ENCODE results near the gene DRD2.

The DRD2 gene

DNA sequence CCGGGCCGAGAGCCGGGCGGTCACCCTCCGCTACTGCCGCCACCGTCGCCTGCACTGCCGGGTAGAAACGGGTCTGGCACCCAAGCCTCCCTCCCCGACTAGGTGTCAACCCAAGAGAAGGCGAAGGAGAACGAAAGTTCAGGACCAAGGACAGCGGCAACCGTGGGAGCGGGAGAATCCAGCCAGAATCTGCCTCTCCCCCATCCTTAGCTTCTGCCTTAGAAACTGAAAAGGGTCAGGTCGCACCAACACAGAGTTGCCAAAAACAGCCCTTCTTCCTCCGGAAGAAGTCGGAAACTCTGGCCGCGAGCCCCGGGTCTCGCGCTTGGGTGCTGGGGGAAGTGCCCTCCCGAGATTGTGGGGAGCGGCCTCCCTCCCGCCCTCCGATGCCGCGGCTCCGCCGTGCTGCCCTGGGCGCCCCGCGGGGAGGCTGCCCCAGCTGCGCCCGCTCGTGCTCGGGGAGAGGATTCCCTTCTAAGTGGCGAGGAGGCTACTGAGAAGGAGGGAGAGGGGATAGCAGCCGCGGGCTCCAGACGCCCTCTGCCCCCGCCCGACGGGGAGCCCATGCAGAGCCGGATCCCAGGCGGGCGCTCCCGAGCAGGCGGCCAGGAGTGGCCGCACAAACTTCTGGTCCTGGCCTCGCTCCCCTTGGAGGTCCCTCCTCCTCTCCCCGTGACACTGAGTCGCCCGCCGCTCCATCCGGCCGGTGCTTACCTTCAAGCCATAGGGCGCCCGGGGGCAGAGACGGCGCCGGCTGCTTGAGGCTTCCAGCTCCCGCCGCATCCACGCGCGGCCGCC lies 637 bp downstream of the DRD2 start (continued):
- TF ChIP-seq ZNF341 (tag by site-specific recombination; IDR thresholded peaks at IDR 0.05; ENCODE audit: low read depth) (peak; percentile 67), ZNF335 (tag by site-specific recombination; conservative IDR thresholded peaks at IDR 0.05) (peak; percentile 99), ZNF19 (tag by site-specific recombination; IDR thresholded peaks at IDR 0.05; ENCODE audit: low read depth) (no peak), ZNF670 (tag by site-specific recombination; IDR thresholded peaks at IDR 0.05; ENCODE audit: low read depth) (no peak), ZNF155 (tag by site-specific recombination; IDR thresholded peaks at IDR 0.05) (no peak), KLF9 (tag by site-specific recombination; IDR thresholded peaks at IDR 0.05; ENCODE audit: low read depth) (no peak), KLF1 (tag by site-specific recombination; IDR thresholded peaks at IDR 0.05) (no peak), KLF10 (tag by site-specific recombination; IDR thresholded peaks at IDR 0.05) (no peak), ZNF211 (tag by site-specific recombination; IDR thresholded peaks at IDR 0.05; ENCODE audit: low read depth) (no peak), ZNF140 (tag by site-specific recombination; IDR thresholded peaks at IDR 0.05) (no peak), EGR2 (tag by site-specific recombination; IDR thresholded peaks at IDR 0.05; ENCODE audit: low read depth) (no peak), ZNF624 (tag by site-specific recombination; IDR thresholded peaks at IDR 0.05) (no peak), ZNF157 (tag by site-specific recombination; IDR thresholded peaks at IDR 0.05) (no peak), YY1 (tag by site-specific recombination; IDR thresholded peaks at IDR 0.05) (no peak), ZNF394 (tag by site-specific recombination; IDR thresholded peaks at IDR 0.05; ENCODE audit: borderline replicate concordance) (0 out of 2 replicates have a peak, but pooled peaks have one; percentile 17), ZNF571 (tag by site-specific recombination; IDR thresholded peaks at IDR 0.05) (no peak), ZNF133 (tag by site-specific recombination; IDR thresholded peaks at IDR 0.05) (no peak), TRIM28 (IDR thresholded peaks at IDR 0.05; ENCODE audit: borderline replicate concordance, low read length) (peak; percentile 64; the same call in 1 of the 2 replicates), GLIS1 (tag by site-specific recombination; IDR thresholded peaks at IDR 0.05) (peak; percentile 35; the same call in 1 of the 2 replicates), ZBTB7A (tag by site-specific recombination; IDR thresholded peaks at IDR 0.05; ENCODE audit: low read depth) (no peak), ZNF248 (tag by site-specific recombination; IDR thresholded peaks at IDR 0.05) (no peak)
- TF ChIP-seq, protein P1, sequence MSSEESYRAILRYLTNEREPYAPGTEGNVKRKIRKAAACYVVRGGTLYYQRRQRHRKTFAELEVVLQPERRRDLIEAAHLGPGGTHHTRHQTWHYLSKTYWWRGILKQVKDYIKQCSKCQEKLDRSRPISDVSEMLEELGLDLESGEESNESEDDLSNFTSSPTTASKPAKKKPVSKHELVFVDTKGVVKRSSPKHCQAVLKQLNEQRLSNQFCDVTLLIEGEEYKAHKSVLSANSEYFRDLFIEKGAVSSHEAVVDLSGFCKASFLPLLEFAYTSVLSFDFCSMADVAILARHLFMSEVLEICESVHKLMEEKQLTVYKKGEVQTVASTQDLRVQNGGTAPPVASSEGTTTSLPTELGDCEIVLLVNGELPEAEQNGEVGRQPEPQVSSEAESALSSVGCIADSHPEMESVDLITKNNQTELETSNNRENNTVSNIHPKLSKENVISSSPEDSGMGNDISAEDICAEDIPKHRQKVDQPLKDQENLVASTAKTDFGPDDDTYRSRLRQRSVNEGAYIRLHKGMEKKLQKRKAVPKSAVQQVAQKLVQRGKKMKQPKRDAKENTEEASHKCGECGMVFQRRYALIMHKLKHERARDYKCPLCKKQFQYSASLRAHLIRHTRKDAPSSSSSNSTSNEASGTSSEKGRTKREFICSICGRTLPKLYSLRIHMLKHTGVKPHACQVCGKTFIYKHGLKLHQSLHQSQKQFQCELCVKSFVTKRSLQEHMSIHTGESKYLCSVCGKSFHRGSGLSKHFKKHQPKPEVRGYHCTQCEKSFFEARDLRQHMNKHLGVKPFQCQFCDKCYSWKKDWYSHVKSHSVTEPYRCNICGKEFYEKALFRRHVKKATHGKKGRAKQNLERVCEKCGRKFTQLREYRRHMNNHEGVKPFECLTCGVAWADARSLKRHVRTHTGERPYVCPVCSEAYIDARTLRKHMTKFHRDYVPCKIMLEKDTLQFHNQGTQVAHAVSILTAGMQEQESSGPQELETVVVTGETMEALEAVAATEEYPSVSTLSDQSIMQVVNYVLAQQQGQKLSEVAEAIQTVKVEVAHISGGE (tag by site-specific recombination; conservative IDR thresholded peaks at IDR 0.05; ENCODE audit: low read depth): no peak; the same call in 1 of the 2 replicates
- TF ChIP-seq, protein P2, sequence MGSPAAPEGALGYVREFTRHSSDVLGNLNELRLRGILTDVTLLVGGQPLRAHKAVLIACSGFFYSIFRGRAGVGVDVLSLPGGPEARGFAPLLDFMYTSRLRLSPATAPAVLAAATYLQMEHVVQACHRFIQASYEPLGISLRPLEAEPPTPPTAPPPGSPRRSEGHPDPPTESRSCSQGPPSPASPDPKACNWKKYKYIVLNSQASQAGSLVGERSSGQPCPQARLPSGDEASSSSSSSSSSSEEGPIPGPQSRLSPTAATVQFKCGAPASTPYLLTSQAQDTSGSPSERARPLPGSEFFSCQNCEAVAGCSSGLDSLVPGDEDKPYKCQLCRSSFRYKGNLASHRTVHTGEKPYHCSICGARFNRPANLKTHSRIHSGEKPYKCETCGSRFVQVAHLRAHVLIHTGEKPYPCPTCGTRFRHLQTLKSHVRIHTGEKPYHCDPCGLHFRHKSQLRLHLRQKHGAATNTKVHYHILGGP (tag by site-specific recombination; IDR thresholded peaks at IDR 0.05): no peak
- TF ChIP-seq, protein P3, sequence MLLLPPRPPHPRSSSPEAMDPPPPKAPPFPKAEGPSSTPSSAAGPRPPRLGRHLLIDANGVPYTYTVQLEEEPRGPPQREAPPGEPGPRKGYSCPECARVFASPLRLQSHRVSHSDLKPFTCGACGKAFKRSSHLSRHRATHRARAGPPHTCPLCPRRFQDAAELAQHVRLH (tag by site-specific recombination; IDR thresholded peaks at IDR 0.05): no peak
- TF ChIP-seq, protein P4, sequence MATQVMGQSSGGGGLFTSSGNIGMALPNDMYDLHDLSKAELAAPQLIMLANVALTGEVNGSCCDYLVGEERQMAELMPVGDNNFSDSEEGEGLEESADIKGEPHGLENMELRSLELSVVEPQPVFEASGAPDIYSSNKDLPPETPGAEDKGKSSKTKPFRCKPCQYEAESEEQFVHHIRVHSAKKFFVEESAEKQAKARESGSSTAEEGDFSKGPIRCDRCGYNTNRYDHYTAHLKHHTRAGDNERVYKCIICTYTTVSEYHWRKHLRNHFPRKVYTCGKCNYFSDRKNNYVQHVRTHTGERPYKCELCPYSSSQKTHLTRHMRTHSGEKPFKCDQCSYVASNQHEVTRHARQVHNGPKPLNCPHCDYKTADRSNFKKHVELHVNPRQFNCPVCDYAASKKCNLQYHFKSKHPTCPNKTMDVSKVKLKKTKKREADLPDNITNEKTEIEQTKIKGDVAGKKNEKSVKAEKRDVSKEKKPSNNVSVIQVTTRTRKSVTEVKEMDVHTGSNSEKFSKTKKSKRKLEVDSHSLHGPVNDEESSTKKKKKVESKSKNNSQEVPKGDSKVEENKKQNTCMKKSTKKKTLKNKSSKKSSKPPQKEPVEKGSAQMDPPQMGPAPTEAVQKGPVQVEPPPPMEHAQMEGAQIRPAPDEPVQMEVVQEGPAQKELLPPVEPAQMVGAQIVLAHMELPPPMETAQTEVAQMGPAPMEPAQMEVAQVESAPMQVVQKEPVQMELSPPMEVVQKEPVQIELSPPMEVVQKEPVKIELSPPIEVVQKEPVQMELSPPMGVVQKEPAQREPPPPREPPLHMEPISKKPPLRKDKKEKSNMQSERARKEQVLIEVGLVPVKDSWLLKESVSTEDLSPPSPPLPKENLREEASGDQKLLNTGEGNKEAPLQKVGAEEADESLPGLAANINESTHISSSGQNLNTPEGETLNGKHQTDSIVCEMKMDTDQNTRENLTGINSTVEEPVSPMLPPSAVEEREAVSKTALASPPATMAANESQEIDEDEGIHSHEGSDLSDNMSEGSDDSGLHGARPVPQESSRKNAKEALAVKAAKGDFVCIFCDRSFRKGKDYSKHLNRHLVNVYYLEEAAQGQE (tag by site-specific recombination; IDR thresholded peaks at IDR 0.05): peak; percentile 98
- TF ChIP-seq, protein P5, sequence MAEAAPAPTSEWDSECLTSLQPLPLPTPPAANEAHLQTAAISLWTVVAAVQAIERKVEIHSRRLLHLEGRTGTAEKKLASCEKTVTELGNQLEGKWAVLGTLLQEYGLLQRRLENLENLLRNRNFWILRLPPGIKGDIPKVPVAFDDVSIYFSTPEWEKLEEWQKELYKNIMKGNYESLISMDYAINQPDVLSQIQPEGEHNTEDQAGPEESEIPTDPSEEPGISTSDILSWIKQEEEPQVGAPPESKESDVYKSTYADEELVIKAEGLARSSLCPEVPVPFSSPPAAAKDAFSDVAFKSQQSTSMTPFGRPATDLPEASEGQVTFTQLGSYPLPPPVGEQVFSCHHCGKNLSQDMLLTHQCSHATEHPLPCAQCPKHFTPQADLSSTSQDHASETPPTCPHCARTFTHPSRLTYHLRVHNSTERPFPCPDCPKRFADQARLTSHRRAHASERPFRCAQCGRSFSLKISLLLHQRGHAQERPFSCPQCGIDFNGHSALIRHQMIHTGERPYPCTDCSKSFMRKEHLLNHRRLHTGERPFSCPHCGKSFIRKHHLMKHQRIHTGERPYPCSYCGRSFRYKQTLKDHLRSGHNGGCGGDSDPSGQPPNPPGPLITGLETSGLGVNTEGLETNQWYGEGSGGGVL (tag by site-specific recombination; IDR thresholded peaks at IDR 0.05): no peak
- TF ChIP-seq, protein P6, sequence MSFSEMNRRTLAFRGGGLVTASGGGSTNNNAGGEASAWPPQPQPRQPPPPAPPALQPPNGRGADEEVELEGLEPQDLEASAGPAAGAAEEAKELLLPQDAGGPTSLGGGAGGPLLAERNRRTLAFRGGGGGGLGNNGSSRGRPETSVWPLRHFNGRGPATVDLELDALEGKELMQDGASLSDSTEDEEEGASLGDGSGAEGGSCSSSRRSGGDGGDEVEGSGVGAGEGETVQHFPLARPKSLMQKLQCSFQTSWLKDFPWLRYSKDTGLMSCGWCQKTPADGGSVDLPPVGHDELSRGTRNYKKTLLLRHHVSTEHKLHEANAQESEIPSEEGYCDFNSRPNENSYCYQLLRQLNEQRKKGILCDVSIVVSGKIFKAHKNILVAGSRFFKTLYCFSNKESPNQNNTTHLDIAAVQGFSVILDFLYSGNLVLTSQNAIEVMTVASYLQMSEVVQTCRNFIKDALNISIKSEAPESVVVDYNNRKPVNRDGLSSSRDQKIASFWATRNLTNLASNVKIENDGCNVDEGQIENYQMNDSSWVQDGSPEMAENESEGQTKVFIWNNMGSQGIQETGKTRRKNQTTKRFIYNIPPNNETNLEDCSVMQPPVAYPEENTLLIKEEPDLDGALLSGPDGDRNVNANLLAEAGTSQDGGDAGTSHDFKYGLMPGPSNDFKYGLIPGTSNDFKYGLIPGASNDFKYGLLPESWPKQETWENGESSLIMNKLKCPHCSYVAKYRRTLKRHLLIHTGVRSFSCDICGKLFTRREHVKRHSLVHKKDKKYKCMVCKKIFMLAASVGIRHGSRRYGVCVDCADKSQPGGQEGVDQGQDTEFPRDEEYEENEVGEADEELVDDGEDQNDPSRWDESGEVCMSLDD (tag by site-specific recombination; IDR thresholded peaks at IDR 0.05): no peak

Data from HEK293 (cell line).